Activated naive CD4-positive, alpha-beta T cell treated with anti-CD3 and anti-CD28 coated beads, Interleukin-2, amount 50 U/mL, for 72 hours (primary cell): Measurements from ENCODE around the gene PKHD1. TPM values are rescaled to one million over a fixed set of nuclear protein-coding genes. Genes with fewer than 3 reads are reported as not detected.

Experiments used
- ATAC-seq, 2 donors: fragments of 150-1000 bp; cut with Tn5 transposase; 2 replicates each; pipeline ENCODE4 v1.10.0; 2021; ENCODE audit warnings: mild to moderate bottlenecking in 2 of 2, moderate library complexity in 2 of 2
- DNase-seq, 2 donors: peaks; one replicate each; pipeline ENCODE4 v3.0.0; 2021 to 2022; ENCODE audit warnings: low spot score in 2 of 2
- H3K27ac Mint-ChIP-seq, 2 donors: one replicate each; pipeline ENCODE4 v1.8.0; 2022; ENCODE audit warnings: mild to moderate bottlenecking in 2 of 2, mixed read lengths in 2 of 2
- H3K36me3 Mint-ChIP-seq, 2 donors: one replicate each; pipeline ENCODE4 v1.8.0; 2022; ENCODE audit warnings: mixed read lengths in 2 of 2
- H3K9me3 Mint-ChIP-seq, 2 donors: one replicate each; pipeline ENCODE4 v1.8.0; 2022; ENCODE audit warnings: mixed read lengths in 2 of 2
- total RNA-seq, 2 donors: library from RNA; stranded (reverse); gene quantifications; one replicate each; pipeline ENCODE4 v1.2.3, GENCODE V29; 2022

The PKHD1 gene
- total RNA-seq, 2 donors from 2014 or later = not detected

- DNase-seq = no peak
- Mint-ChIP-seq H3K36me3 (no peaks in the 10 kb centered on the region), H3K9me3 (no peaks in the 10 kb centered on the region), H3K27ac (no peak overlapping the region)
- no peak for ATAC-seq
Measured at GRCh38 chr6:51630011-51630410, 457.4 kb downstream of the PKHD1 start.

GRCh38 chr6:51626391-51626790 lies 461.0 kb downstream of the PKHD1 start:
- no peaks in the 10 kb centered on the region for H3K36me3 Mint-ChIP-seq
- H3K27ac Mint-ChIP-seq = no peak overlapping the region
- no peak for DNase-seq
- H3K9me3 Mint-ChIP-seq = peaks cover 0 to 4% of the 10 kb centered on the region in 2 donors
- ATAC-seq = no peak

DNA sequence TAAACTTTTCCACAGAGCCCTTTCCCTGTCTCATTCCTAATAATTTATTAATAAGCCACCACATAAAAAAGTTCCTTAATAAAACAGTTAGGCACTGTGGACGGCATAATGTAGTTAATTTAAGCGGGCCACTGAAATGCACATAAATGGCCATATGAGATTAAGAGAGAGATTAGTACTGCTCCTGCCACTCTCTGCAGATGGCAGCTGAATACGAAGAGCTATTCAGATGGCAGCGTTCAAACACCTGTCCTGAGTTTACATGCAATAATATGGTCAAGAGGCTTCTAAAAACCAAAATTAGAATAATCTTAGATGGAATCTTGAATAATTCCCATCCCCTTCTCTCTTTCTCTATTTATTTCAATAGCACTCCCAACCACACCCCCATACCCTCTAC lies 461.8 kb downstream of the PKHD1 start:
- DNase-seq (no peak), ATAC-seq (no peak)
- H3K36me3 Mint-ChIP-seq = no peaks in the 10 kb centered on the region
- H3K9me3 Mint-ChIP-seq = peaks cover 0 to 4% of the 10 kb centered on the region in 2 donors
- H3K27ac Mint-ChIP-seq = no peak overlapping the region

GRCh38 chr6:51620971-51621370 lies 466.4 kb downstream of the PKHD1 start:
- ATAC-seq (no peak), DNase-seq (no peak)
- H3K27ac Mint-ChIP-seq = no peak overlapping the region
- no peaks in the 10 kb centered on the region for H3K36me3 Mint-ChIP-seq
- H3K9me3 Mint-ChIP-seq = peaks cover 0 to 10% of the 10 kb centered on the region in 2 donors

DNA sequence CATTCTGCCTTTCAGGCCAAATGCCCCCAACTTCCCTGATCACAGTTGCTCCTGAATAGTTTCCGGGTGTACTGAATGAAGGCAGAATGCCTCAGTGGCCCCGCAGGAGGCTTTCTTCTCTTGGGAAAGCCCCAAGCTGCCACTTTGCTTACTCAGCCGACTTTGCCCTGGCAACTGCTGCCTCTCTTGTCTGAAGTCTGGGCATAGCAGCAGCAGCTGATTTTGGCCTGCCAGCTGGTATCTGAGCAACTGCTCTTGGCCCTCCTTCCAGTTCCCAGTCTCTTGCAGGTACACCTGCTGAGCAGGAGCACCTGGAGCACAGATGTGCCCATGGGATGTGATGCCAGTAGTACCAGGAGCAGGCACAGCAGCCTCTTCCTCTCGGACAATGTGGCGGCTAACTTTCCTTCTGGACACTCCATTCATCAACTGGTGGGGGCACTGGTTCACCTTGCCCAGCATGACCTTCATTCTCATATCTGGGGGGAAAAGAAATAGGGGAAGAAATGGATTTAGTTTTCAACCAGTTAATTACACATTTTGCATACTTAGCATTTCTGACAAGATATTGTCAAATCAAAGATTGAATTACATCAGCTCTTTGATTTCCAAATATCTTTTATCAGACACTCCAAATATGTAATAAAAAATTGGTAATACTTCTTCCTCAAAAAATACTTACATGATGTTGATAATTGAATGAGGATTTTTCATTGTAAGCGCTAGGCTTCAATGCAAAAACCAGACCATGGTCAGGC lies 468.2 kb downstream of the PKHD1 start:
- Mint-ChIP-seq H3K9me3 (peaks cover 0 to 10% of the 10 kb centered on the region in 2 donors), H3K36me3 (no peaks in the 10 kb centered on the region), H3K27ac (no peak overlapping the region)
- ATAC-seq (no peak), DNase-seq (no peak)

- DNase-seq (no peak), ATAC-seq (no peak)
- Mint-ChIP-seq H3K36me3 (no peaks in the 10 kb centered on the region), H3K9me3 (peaks cover 0 to 10% of the 10 kb centered on the region in 2 donors), H3K27ac (no peak overlapping the region)
Measured at GRCh38 chr6:51618563-51618962, 468.9 kb downstream of the PKHD1 start.

GRCh38 chr6:51617751-51618150 lies 469.7 kb downstream of the PKHD1 start:
- peaks cover 0 to 10% of the 10 kb centered on the region in 2 donors for H3K9me3 Mint-ChIP-seq
- H3K27ac Mint-ChIP-seq = no peak overlapping the region
- no peak for DNase-seq
- ATAC-seq = no peak
- H3K36me3 Mint-ChIP-seq = no peaks in the 10 kb centered on the region

DNA sequence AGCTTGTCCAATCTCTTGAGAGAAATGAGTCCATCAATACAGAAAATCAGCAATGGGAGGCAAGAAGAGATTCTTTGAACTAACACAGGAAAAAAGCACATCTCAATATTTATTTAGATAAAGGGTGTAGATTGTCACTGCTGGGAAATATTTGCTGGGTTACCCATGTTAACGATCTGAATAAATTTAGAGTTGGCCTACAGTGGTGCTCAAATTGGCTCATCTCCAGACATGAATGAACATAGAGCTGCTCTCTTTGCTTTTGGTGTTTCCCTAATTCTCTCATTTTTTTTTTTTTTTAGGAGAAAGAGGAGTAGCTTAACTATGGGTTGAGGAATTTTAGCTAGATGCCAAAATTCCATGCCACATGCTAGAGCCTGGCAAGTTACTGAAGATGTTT lies 471.2 kb downstream of the PKHD1 start:
- Mint-ChIP-seq H3K36me3 (no peaks in the 10 kb centered on the region), H3K27ac (no peak overlapping the region), H3K9me3 (peaks cover 0 to 9% of the 10 kb centered on the region in 2 donors)
- DNase-seq = no peak
- ATAC-seq = no peak

- H3K27ac Mint-ChIP-seq = no peak overlapping the region
- DNase-seq (no peak), ATAC-seq (no peak)
- no peaks in the 10 kb centered on the region for H3K36me3 Mint-ChIP-seq
- H3K9me3 Mint-ChIP-seq = peaks cover 4 to 9% of the 10 kb centered on the region in 2 donors
Measured at GRCh38 chr6:51614725-51615124, 472.7 kb downstream of the PKHD1 start.

- DNase-seq (no peak), ATAC-seq (no peak)
- peaks cover 4 to 9% of the 10 kb centered on the region in 2 donors for H3K9me3 Mint-ChIP-seq
- no peak overlapping the region for H3K27ac Mint-ChIP-seq
- H3K36me3 Mint-ChIP-seq = no peaks in the 10 kb centered on the region
Measured at GRCh38 chr6:51613558-51613957, 473.9 kb downstream of the PKHD1 start.

GRCh38 chr6:51608932-51609331 lies 478.5 kb downstream of the PKHD1 start:
- Mint-ChIP-seq H3K36me3 (no peaks in the 10 kb centered on the region), H3K9me3 (peaks cover 3 to 4% of the 10 kb centered on the region in 2 donors), H3K27ac (no peak overlapping the region)
- no peak for ATAC-seq
- no peak for DNase-seq

DNA sequence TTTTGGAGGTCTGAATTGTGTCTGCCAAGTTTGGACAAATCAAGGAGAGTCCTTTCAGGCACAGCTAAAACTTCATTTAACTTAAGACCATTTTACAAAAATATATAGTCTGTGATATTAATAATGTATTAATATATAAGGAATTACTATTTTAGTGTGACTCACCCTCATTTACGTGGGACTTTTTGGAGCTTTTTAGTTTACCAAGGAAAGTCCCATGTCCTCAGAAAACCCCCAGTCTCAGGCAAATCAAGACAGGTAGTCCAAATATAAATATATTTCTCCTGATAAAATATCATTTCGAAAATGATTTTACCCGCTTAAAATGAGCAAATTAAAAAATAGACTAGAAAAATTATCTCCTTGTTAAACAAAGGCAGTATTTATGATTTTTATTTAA lies 479.0 kb downstream of the PKHD1 start:
- no peak overlapping the region for H3K27ac Mint-ChIP-seq
- H3K36me3 Mint-ChIP-seq = no peaks in the 10 kb centered on the region

GRCh38 chr6:51600514-51600913 lies 486.9 kb downstream of the PKHD1 start:
- Mint-ChIP-seq H3K27ac (no peak overlapping the region), H3K9me3 (peaks cover 16 to 23% of the 10 kb centered on the region in 2 donors), H3K36me3 (peaks cover 0 to 5% of the 10 kb centered on the region in 2 donors)
- DNase-seq (no peak), ATAC-seq (no peak)

More for the DNA sequence above, 479.0 kb downstream of the PKHD1 start:
- ATAC-seq (no peak), DNase-seq (no peak)
- peaks cover 3 to 4% of the 10 kb centered on the region in 2 donors for H3K9me3 Mint-ChIP-seq

DNA sequence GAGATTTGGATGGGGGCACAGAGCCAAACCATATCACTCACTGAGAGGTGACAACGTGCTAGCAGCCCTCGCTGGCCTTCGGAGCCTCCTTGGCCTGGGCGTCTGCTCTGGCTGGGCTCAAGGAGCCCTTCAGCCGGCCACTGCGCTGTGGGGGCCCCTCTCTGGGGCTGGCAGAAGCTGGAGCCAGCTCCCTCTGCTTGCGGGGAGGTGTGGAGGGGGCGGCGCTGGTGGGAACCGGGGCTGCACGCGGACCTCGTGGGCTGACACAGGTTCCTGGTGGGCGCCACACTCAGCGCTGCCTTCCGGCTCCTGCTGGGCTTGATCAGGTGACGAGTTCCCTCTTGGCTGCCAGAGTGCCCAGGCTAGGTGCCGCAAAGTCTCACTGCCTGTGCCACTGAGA lies 489.2 kb downstream of the PKHD1 start:
- Mint-ChIP-seq H3K36me3 (peaks cover 0 to 5% of the 10 kb centered on the region in 2 donors), H3K9me3 (peaks cover 22 to 34% of the 10 kb centered on the region in 2 donors)
- no peak for ATAC-seq

GRCh38 chr6:51594981-51595380 lies 492.4 kb downstream of the PKHD1 start:
- Mint-ChIP-seq H3K36me3 (peaks cover 0 to 5% of the 10 kb centered on the region in 2 donors), H3K9me3 (peaks cover 22 to 29% of the 10 kb centered on the region in 2 donors), H3K27ac (no peak overlapping the region)
- ATAC-seq = no peak
- DNase-seq = no peak

More for the DNA sequence above, 489.2 kb downstream of the PKHD1 start:
- DNase-seq = no peak
- H3K27ac Mint-ChIP-seq = no peak overlapping the region

- Mint-ChIP-seq H3K27ac (no peak overlapping the region), H3K36me3 (no peaks in the 10 kb centered on the region), H3K9me3 (peaks cover 12 to 17% of the 10 kb centered on the region in 2 donors)
- ATAC-seq (no peak), DNase-seq (no peak)
Measured at GRCh38 chr6:51585264-51585663, 502.1 kb downstream of the PKHD1 start.

- Mint-ChIP-seq H3K9me3 (peaks cover 12 to 17% of the 10 kb centered on the region in 2 donors), H3K27ac (no peak overlapping the region), H3K36me3 (no peaks in the 10 kb centered on the region)
- DNase-seq (no peak), ATAC-seq (no peak)
Measured at GRCh38 chr6:51584163-51584562, 503.2 kb downstream of the PKHD1 start.

GRCh38 chr6:51578994-51579393 lies 508.4 kb downstream of the PKHD1 start:
- H3K9me3 Mint-ChIP-seq = peaks cover 4 to 5% of the 10 kb centered on the region in 2 donors
- H3K27ac Mint-ChIP-seq = no peak overlapping the region
- ATAC-seq (no peak), DNase-seq (no peak)
- no peaks in the 10 kb centered on the region for H3K36me3 Mint-ChIP-seq
